GM12878 (cell line): Measurements from ENCODE around the gene LPCAT2. TPM values are rescaled to one million over a fixed set of nuclear protein-coding genes. Genes with fewer than 3 reads are reported as not detected.
A peak's percentile ranks its signal among the peaks of the same experiment; 100 is the strongest.

ENCODE experiments used
- ATAC-seq: fragments of 200-7000 bp; cut with Tn5 transposase; 3 replicates; pipeline ENCODE4 v1.9.1; 2020; ENCODE audit warnings: mild to moderate bottlenecking, moderate library complexity
- BruUV-seq: library from RNA; stranded (reverse); fragments of 400-500 nt; replicated peaks from 2 replicates; lab custom pipeline; 2021; lab: Mats Ljungman, UMichigan
- CTCF ChIA-PET: fragments of 300-600 bp; sonication (Branson Sonifier 250); formaldehyde crosslinking; extraction: SDS; loops from one replicate; lab custom pipeline; 2021; ENCODE audit warnings: inconsistent platforms; lab: Yijun Ruan, JAX
- POLR2A ChIA-PET: fragments of 350-600 bp; formaldehyde crosslinking; extraction: SDS; loops from one replicate; lab custom pipeline; 2021; ENCODE audit warnings: inconsistent platforms; lab: Charles Lee
- RAD21 ChIA-PET: fragments of 300-600 bp; sonication (Branson Sonifier 250); formaldehyde crosslinking; loops from one replicate; lab custom pipeline; 2023; ENCODE audit warnings: antibody characterized with exemption; ENCODE audit not compliant: unreplicated experiment; lab: Charles Lee
- SMC1A ChIA-PET: fragments of 300-600 bp; sonication (Branson Sonifier 250); formaldehyde crosslinking; loops from one replicate; lab custom pipeline; 2023; ENCODE audit not compliant: unreplicated experiment, uncharacterized antibody; lab: Charles Lee
- DNase-seq: peaks from one replicate; pipeline ENCODE4 v3.0.0-alpha.2; 2011; ENCODE audit warnings: low read depth, low spot score
- FAIRE-seq: peaks from 3 replicates; lab custom pipeline; 2011; peaks lifted over from hg19 to GRCh38; lab: Jason Lieb, UNC
- H2AFZ ChIP-seq: 2 replicates; pipeline ENCODE4 v1.6.0; 2011; ENCODE audit warnings: low read depth, low read length, control low read depth; ENCODE audit not compliant: control insufficient read depth
- H3K27ac ChIP-seq: 2 replicates; pipeline ENCODE4 v1.5.1; 2011; ENCODE audit warnings: control low read depth; ENCODE audit not compliant: control insufficient read depth, insufficient read depth
- H3K27me3 ChIP-seq, 2 experiments: replicated peaks in 1 of 2; 2 replicates each; pipeline versions ENCODE4 v1.6.0 to v1.6.1; 2011; ENCODE audit warnings: low read length in 1 of 2; ENCODE audit not compliant: control insufficient read depth in 2 of 2, insufficient read depth in 2 of 2
- H3K36me3 ChIP-seq, 2 experiments: 2 replicates each; pipeline ENCODE4 v1.5.1; 2011; ENCODE audit warnings: low read length in 1 of 2; ENCODE audit not compliant: control insufficient read depth in 2 of 2, insufficient read depth in 2 of 2
- H3K4me1 ChIP-seq: 2 replicates; pipeline ENCODE4 v1.6.1; 2011; ENCODE audit warnings: mild to moderate bottlenecking, low read length, moderate library complexity, mixed read lengths; ENCODE audit not compliant: control insufficient read depth, insufficient read depth
- H3K4me2 ChIP-seq: 2 replicates; pipeline ENCODE4 v1.6.0; 2011; ENCODE audit warnings: control low read depth; ENCODE audit not compliant: control insufficient read depth, insufficient read depth
- H3K4me3 ChIP-seq: fragments of 200-600 bp; sonication (generic); 2 replicates; pipeline ENCODE4 v1.5.1; 2016
- H3K79me2 ChIP-seq: 2 replicates; pipeline ENCODE4 v1.6.0; 2011; ENCODE audit warnings: low read length; ENCODE audit not compliant: control insufficient read depth, insufficient read depth
- H3K9ac ChIP-seq: 2 replicates; pipeline ENCODE4 v1.8.0; 2011; ENCODE audit warnings: low read length, control low read depth, mixed read lengths; ENCODE audit not compliant: control insufficient read depth, insufficient read depth
- H3K9me3 ChIP-seq: replicated peaks from 3 replicates; pipeline ENCODE4 v1.5.1; 2011; ENCODE audit warnings: mild to moderate bottlenecking, low read length; ENCODE audit not compliant: control insufficient read depth, insufficient read depth
- H4K20me1 ChIP-seq: 2 replicates; pipeline ENCODE4 v1.6.0; 2011; ENCODE audit not compliant: control insufficient read depth, insufficient read depth
- CBX3 ChIP-seq: fragments of 200-600 bp; sonication (generic); IDR thresholded peaks from 2 replicates; pipeline ENCODE4 v1.6.1; 2016; ENCODE audit warnings: low read depth, borderline replicate concordance
- CBX5 ChIP-seq: sonication (generic); IDR thresholded peaks from 2 replicates; pipeline ENCODE4 v1.6.1; 2016; ENCODE audit warnings: low read depth, moderate library complexity, mild to moderate bottlenecking, inconsistent platforms
- HCFC1 ChIP-seq: fragments of 150-350 bp; IDR thresholded peaks from 2 replicates; pipeline ENCODE4 v1.6.1; 2014; ENCODE audit warnings: low read length
- NFXL1 ChIP-seq: fragments of 450-650 bp; IDR thresholded peaks from 2 replicates; pipeline ENCODE4 v1.6.1; 2017; ENCODE audit warnings: antibody characterized with exemption, mild to moderate bottlenecking, borderline replicate concordance
- NFYA ChIP-seq: IDR thresholded peaks from 2 replicates; pipeline ENCODE4 v1.6.1; 2011; ENCODE audit warnings: low read depth, mild to moderate bottlenecking, low read length, improper control_type of control experiment, borderline replicate concordance
- NR2C1 ChIP-seq: fragments of 450-650 bp; IDR thresholded peaks from 2 replicates; pipeline ENCODE4 v1.6.1; 2017; ENCODE audit warnings: antibody characterized with exemption, mild to moderate bottlenecking, moderate library complexity
- RAD21 ChIP-seq: IDR thresholded peaks from 2 replicates; pipeline ENCODE4 v1.6.1; 2011; ENCODE audit warnings: mild to moderate bottlenecking, low read depth, low read length, moderate library complexity; ENCODE audit not compliant: insufficient read depth
- SPI1 ChIP-seq: IDR thresholded peaks from 2 replicates; pipeline ENCODE4 v1.6.1; 2011; ENCODE audit warnings: low read depth, mild to moderate bottlenecking, low read length, moderate library complexity, borderline replicate concordance; ENCODE audit not compliant: insufficient read depth
- ZNF217 ChIP-seq: fragments of 450-650 bp; IDR thresholded peaks from 2 replicates; pipeline ENCODE4 v1.6.1; 2017; ENCODE audit warnings: antibody characterized with exemption, mild to moderate bottlenecking
- WGBS: methylation state at CpG from one replicate; pipeline ENCODE4 v1.1.6; 2016; ENCODE audit warnings: low lambda C conversion rate; ENCODE audit not compliant: insufficient replicate concordance, insufficient coverage; ENCODE audit errors: missing lambda C conversion rate; 5-methylcytosine and 5-hydroxymethylcytosine counted together
- in situ Hi-C: fragments of 300-500 bp; cut with MboI; formaldehyde crosslinking; loops from 9 replicates; pipeline ENCODE4 v1.14.3; 2018; ENCODE audit warnings: mixed read lengths
- intact Hi-C: fragments of 100-400 bp; cut with micrococcal nuclease; formaldehyde crosslinking; loops from one replicate; pipeline ENCODE4 v1.14.2; 2022; ENCODE audit not compliant: unreplicated experiment
- polyA plus RNA-seq, 11 experiments: library from polyadenylated mRNA; depleted of rRNA in 4 of 11; unstranded in 6 of 11; stranded (reverse) in 5 of 11; fragments of >200 nt; fragmentation: Nextera tagmentation in 4 of 11; fragmentation: Illumina TruSeq in 1 of 11; extraction: Ambion mirVana in 4 of 11; extraction: Trizol in 1 of 11; gene quantifications; 1 replicate in 1 of 11; 2 replicates in 10 of 11; pipeline versions ENCODE4 v1.2.1 to v1.2.3, GENCODE V29; 2011 to 2016; ENCODE audit warnings: inconsistent platforms in 2 of 11, missing spikeins in 2 of 11, low read depth in 1 of 11
- total RNA-seq, 4 experiments: library from RNA; depleted of rRNA in 3 of 4; stranded (reverse); fragments of >200 nt in 3 of 4; fragmentation: Illumina TruSeq in 1 of 4; extraction: Trizol in 1 of 4; gene quantifications; 2 replicates each; pipeline versions ENCODE4 v1.2.1 to v1.2.3, GENCODE V29; 2013 to 2021

Gene LPCAT2
- total and polyA plus RNA-seq, 10 of the 15 experiments (the other 5 are each of a cell fraction or from before 2014, with no cell fraction given) = 0.01 TPM; not detected in 9

GRCh38 chr16:55542459-55543082 is 33.7 kb downstream of the LPCAT2 start:
- CTCF ChIA-PET = no interaction called here
- Histone ChIP-seq H4K20me1 (no peaks in the 10 kb centered on the region), H3K4me2 (no peak overlapping the region), H3K36me3 (no peaks in the 10 kb centered on the region), H3K9me3 (no peaks in the 10 kb centered on the region), H3K27me3 (no peaks in the 10 kb centered on the region), H3K4me1 (no peaks in the 10 kb centered on the region), H3K4me3 (no peak overlapping the region), H2AFZ (no peak overlapping the region), H3K79me2 (no peaks in the 10 kb centered on the region), H3K27ac (no peak overlapping the region), H3K9ac (no peak overlapping the region)
- RAD21 ChIA-PET = no interaction called here
- TF ChIP-seq HCFC1 (no peak), NFXL1 (no peak), CBX3 (no peak), CBX5 (no peak), SPI1 (no peak), ZNF217 (no peak)
- ATAC-seq = no peak
- in situ Hi-C loops (loop anchor here (10.0 kb wide), 1 partner anchor 62 kb away; no protein-coding TSS in a partner anchor), intact Hi-C loops (loop anchor here (2.0 kb wide), 1 partner anchor 78 kb away; no protein-coding TSS in a partner anchor)
- POLR2A ChIA-PET = no interaction called here
- BruUV-seq = no TSS peak
- SMC1A ChIA-PET = no interaction called here
- FAIRE-seq = no peak
- WGBS = 45% methylated on average over 1 of the region's 1 CpG
- no peak for DNase-seq

GRCh38 chr16:55543472-55543871 is 34.6 kb downstream of the LPCAT2 start:
- Histone ChIP-seq H3K36me3 (no peaks in the 10 kb centered on the region), H3K79me2 (no peaks in the 10 kb centered on the region), H3K9me3 (no peaks in the 10 kb centered on the region), H3K4me3 (no peak overlapping the region), H3K4me2 (no peak overlapping the region), H2AFZ (no peak overlapping the region), H3K4me1 (no peaks in the 10 kb centered on the region), H4K20me1 (no peaks in the 10 kb centered on the region), H3K27ac (no peak overlapping the region), H3K27me3 (no peaks in the 10 kb centered on the region), H3K9ac (no peak overlapping the region)
- ATAC-seq (no peak), DNase-seq (no peak), FAIRE-seq (no peak)
- in situ Hi-C loops = loop anchor here (10.0 kb wide), 1 partner anchor 61 kb away; no protein-coding TSS in a partner anchor
- CTCF ChIA-PET = interaction anchor here (1.8 kb wide), 1 partner anchor 79 kb away, joined by 10 read pairs; no protein-coding TSS in a partner anchor
- no peak for TF ChIP-seq NFYA
- TF ChIP-seq NR2C1 = no peak
- 0 out of 2 replicates have a peak, but pooled peaks have one; percentile 12 for TF ChIP-seq RAD21
- SMC1A ChIA-PET = no interaction called here
- 40% methylated on average over 2 of the region's 2 CpGs for WGBS
- RAD21 ChIA-PET = no interaction called here
- no TSS peak for BruUV-seq
- intact Hi-C loops = loop anchor here (2.0 kb wide), 1 partner anchor 79 kb away; no protein-coding TSS in a partner anchor
- POLR2A ChIA-PET = no interaction called here
